ENCODE results near the gene BNIPL. TPM values are rescaled to one million over a fixed set of nuclear protein-coding genes. Genes with fewer than 3 reads are reported as not detected.
A peak's percentile ranks its signal among the peaks of the same experiment; 100 is the strongest.

BNIPL gene
- total RNA-seq, 4 donors from 2014 or later: 0.13 to 0.25 TPM; not detected in 2

DNA sequence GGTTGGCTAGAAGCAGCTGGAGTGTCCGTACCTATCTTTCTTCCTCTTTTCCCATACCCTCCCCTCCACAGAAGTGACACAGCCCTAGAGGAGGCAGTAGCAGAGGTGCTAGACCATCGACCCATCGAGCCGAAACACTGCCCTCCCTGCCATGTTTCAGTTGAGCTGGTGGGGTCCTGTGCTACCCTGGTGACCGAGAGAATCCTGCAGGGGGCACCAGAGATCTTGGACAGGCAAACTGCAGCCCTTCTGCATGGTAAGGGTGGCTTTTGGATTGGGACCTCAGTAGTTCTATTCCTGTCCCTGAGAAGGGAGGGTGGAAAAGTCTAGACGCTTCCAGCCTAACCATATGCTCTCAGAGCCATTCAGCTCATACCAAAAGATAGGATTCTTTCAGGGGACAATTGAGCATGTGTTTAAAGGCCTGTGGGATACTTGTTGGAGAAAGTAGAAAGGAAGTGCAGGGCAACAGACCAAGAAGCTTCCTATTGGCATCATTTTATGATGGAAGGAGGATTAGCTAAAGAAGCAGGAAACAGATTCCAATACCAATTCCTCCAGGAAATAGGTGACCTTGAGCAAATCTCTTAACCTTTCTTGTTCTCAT is 11.7 kb upstream of the BNIPL start:
- intact Hi-C loops (cut with DNase I; ENCODE audit: low total_unique reads) (loop anchor here (1.0 to 5.0 kb wide), 5 partner anchors 24 to 123 kb away; partner anchors contain the start of genes CDC42SE1, GABPB2 and SEMA6C), in situ Hi-C loops (cut with MboI; ENCODE audit: low sequenced_read_pairs in 4 of 4) (no loop called here)
- H3K4me1 ChIP-seq: peaks cover 16 to 21% of the 10 kb centered on the region in 2 donors
- H3K27ac ChIP-seq: peak overlapping the region; percentile 45 to 75 (median 72)
- H3K27me3 ChIP-seq: no peaks in the 10 kb centered on the region
- H3K36me3 ChIP-seq: peaks cover 0 to 42% of the 10 kb centered on the region in 2 donors
- ATAC-seq: peak; percentile 88 to 99
- H3K4me3 ChIP-seq: no peak overlapping the region
- peak; percentile 71 to 81 for DNase-seq
- H3K9me3 ChIP-seq: no peaks in the 10 kb centered on the region
- TF ChIP-seq POLR2A (IDR thresholded peaks at IDR 0.05) (no peak), CTCF (IDR thresholded peaks at IDR 0.05 in 4 of 5, conservative IDR thresholded peaks at IDR 0.05 in 1 of 5) (peak; percentile 68 to 81 (median 77))

DNA sequence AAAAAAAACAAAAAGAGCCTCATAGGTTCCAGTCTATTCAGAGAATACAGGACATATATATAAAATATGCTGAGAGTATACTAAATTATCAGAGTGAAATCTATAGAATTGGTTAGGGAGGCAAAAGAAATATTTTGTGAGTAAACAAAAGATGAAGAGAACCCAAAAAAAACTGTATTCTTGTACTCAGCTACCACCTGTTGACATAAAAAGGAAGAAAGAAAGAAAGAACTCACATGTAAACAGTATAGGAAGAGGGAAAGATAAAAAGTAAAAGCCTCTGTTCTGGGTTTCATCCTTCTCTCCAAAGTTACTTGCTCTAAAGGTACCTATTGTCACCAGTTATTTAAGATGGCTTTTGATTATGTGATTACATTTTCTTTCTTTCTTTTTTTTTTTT is 9.9 kb upstream of the BNIPL start:
- H3K27me3 ChIP-seq: no peaks in the 10 kb centered on the region
- H3K36me3 ChIP-seq: peaks cover 0 to 56% of the 10 kb centered on the region in 2 donors
- peaks cover 16 to 21% of the 10 kb centered on the region in 2 donors for H3K4me1 ChIP-seq
- no peak overlapping the region for H3K27ac ChIP-seq
- no peaks in the 10 kb centered on the region for H3K9me3 ChIP-seq
- intact Hi-C loops (cut with DNase I; ENCODE audit: low total_unique reads): no loop called here
- in situ Hi-C loops (cut with MboI; ENCODE audit: low sequenced_read_pairs in 4 of 4): no loop called here
- H3K4me3 ChIP-seq: no peak overlapping the region
- ATAC-seq: no peak
- TF ChIP-seq CTCF (IDR thresholded peaks at IDR 0.05 in 4 of 5, conservative IDR thresholded peaks at IDR 0.05 in 1 of 5) (no peak), POLR2A (IDR thresholded peaks at IDR 0.05) (no peak)
- DNase-seq: no peak

DNA sequence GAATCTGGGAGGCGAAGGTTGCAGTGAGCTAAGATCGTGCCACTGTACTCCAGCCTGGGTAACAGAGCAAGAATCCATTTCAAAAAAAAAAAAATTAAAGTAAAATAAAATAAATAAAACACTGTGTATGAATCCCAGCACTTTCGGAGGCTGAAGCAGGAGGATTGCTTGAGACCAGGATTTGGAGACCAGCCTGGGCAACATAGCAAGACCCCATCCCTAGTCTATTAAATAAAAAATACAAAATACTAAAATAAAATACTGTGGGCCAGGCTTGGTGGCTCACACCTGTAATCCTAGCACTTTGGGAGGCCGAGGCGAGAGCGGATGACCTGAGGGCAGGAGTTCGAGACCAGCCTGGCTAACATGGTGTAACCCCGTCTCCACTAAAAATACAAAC is 4.2 kb upstream of the BNIPL start:
- Histone ChIP-seq H3K9me3 (no peaks in the 10 kb centered on the region), H3K4me1 (no peaks in the 10 kb centered on the region), H3K27me3 (no peaks in the 10 kb centered on the region), H3K36me3 (peaks cover 0 to 64% of the 10 kb centered on the region in 2 donors), H3K27ac (no peak overlapping the region), H3K4me3 (no peak overlapping the region)
- no peak for TF ChIP-seq POLR2A (IDR thresholded peaks at IDR 0.05)
- TF ChIP-seq CTCF (IDR thresholded peaks at IDR 0.05 in 4 of 5, conservative IDR thresholded peaks at IDR 0.05 in 1 of 5): no peak
- in situ Hi-C loops (cut with MboI; ENCODE audit: low sequenced_read_pairs in 4 of 4) (no loop called here), intact Hi-C loops (cut with DNase I; ENCODE audit: low total_unique reads) (no loop called here)
- DNase-seq: no peak
- ATAC-seq: no peak

DNA sequence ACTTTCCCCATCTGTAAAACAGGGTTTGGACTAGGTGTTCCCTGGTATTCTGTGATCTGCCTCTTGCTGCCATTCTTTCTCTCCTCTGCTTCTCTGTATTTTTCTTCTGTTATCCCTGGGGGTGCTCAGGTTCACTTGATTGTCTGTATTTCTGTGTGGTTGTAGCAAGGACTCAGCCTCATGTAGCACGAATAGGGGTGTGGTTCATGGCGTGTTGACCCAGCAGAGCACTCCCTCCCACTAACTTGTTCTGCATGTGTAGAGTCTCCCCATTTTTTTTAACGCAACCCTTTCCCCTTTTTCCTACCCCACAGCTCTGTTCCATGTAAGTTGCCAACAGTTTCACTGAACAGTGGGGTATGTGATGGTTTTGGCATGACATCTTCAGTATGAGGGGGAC is 1.2 kb upstream of the BNIPL start:
- Histone ChIP-seq H3K36me3 (peaks cover 0 to 36% of the 10 kb centered on the region in 2 donors), H3K4me1 (no peaks in the 10 kb centered on the region), H3K27me3 (no peaks in the 10 kb centered on the region), H3K9me3 (no peaks in the 10 kb centered on the region), H3K4me3 (no peak overlapping the region), H3K27ac (no peak overlapping the region)
- no peak for ATAC-seq
- intact Hi-C loops (cut with DNase I; ENCODE audit: low total_unique reads) (no loop called here), in situ Hi-C loops (cut with MboI; ENCODE audit: low sequenced_read_pairs in 4 of 4) (no loop called here)
- no peak for TF ChIP-seq POLR2A (IDR thresholded peaks at IDR 0.05)
- no peak for TF ChIP-seq CTCF (IDR thresholded peaks at IDR 0.05 in 4 of 5, conservative IDR thresholded peaks at IDR 0.05 in 1 of 5)
- no peak for DNase-seq

DNA sequence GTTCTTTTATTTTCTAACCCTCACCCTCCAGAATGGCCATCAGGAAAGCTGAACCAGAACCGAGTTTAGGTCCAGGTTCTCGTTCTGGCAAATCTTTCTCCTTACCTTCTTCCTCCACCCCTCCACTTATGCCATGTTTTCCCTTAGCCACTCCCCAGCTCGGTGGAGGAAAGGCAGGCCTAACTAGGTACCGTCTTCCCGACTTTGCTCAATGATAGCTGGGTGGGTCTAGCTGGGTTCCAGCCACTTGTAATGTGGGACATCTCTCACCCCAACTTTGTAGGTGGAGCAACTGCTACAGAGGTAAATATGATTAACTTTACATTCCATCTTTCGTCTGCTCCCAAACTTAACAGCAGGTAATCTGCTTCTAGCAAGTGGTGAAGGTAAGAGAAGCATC is 646 bp downstream of the BNIPL start:
- TF ChIP-seq POLR2A (IDR thresholded peaks at IDR 0.05): no peak
- no peak for TF ChIP-seq CTCF (IDR thresholded peaks at IDR 0.05 in 4 of 5, conservative IDR thresholded peaks at IDR 0.05 in 1 of 5)
- ATAC-seq (no peak), DNase-seq (no peak)
- H3K27ac ChIP-seq: no peak overlapping the region
- H3K9me3 ChIP-seq: no peaks in the 10 kb centered on the region
- H3K4me3 ChIP-seq: no peak overlapping the region
- in situ Hi-C loops (cut with MboI; ENCODE audit: low sequenced_read_pairs in 4 of 4) (no loop called here), intact Hi-C loops (cut with DNase I; ENCODE audit: low total_unique reads) (no loop called here)
- H3K27me3 ChIP-seq: no peaks in the 10 kb centered on the region
- peaks cover 0 to 23% of the 10 kb centered on the region in 2 donors for H3K36me3 ChIP-seq
- H3K4me1 ChIP-seq: no peaks in the 10 kb centered on the region
